Fibroblast of lung (primary cell): ENCODE data around the gene XPO5. TPM values are rescaled to one million over a fixed set of nuclear protein-coding genes. Genes with fewer than 3 reads are reported as not detected.
A peak's percentile ranks its signal among the peaks of the same experiment; 100 is the strongest.

ENCODE experiments used
- DNase-seq, 2 donors: peaks; one replicate each; pipeline versions ENCODE4 v3.0.0 to v3.0.0-alpha.2; 2010; ENCODE audit warnings: low read depth in 2 of 2
- H2AFZ ChIP-seq: 2 replicates; pipeline ENCODE4 v1.5.1; 2012; ENCODE audit warnings: low read length, control low read depth, inconsistent platforms
- H3K27ac ChIP-seq: 2 replicates; pipeline ENCODE4 v1.5.1; 2011; ENCODE audit warnings: low read length, control low read depth; ENCODE audit not compliant: insufficient read depth
- H3K27me3 ChIP-seq: 2 replicates; pipeline ENCODE4 v1.5.1; 2011; ENCODE audit warnings: mild to moderate bottlenecking, low read length; ENCODE audit not compliant: control insufficient read depth, insufficient read depth
- H3K36me3 ChIP-seq: 2 replicates; pipeline ENCODE4 v1.5.1; 2011; ENCODE audit warnings: low read length; ENCODE audit not compliant: control insufficient read depth, insufficient read depth
- H3K4me1 ChIP-seq: 2 replicates; pipeline ENCODE4 v1.5.1; 2011; ENCODE audit warnings: low read length; ENCODE audit not compliant: control insufficient read depth, insufficient read depth; ENCODE audit errors: extremely low read depth
- H3K4me2 ChIP-seq: 2 replicates; pipeline ENCODE4 v1.5.1; 2011; ENCODE audit warnings: low read length, control low read depth; ENCODE audit not compliant: insufficient read depth; ENCODE audit errors: extremely low read depth
- H3K4me3 ChIP-seq, 4 experiments: fragments of 200-600 bp in 1 of 4; sonication (generic) in 1 of 4; replicated peaks in 1 of 4; 2 replicates each; pipeline ENCODE4 v1.5.1; 2011 to 2016; ENCODE audit warnings: low read length in 4 of 4, low read depth in 3 of 4, mild to moderate bottlenecking in 3 of 4, control low read depth in 2 of 4, inconsistent platforms in 1 of 4, mixed read lengths in 1 of 4; ENCODE audit not compliant: insufficient read depth in 1 of 4; ENCODE audit errors: control extremely low read depth in 1 of 4
- H3K79me2 ChIP-seq: 2 replicates; pipeline ENCODE4 v1.5.1; 2012; ENCODE audit warnings: mild to moderate bottlenecking, low read length, inconsistent platforms; ENCODE audit not compliant: control insufficient read depth, insufficient read depth
- H3K9ac ChIP-seq: 2 replicates; pipeline ENCODE4 v1.5.1; 2011; ENCODE audit warnings: mild to moderate bottlenecking, low read length, control low read depth; ENCODE audit not compliant: insufficient read depth
- H3K9me3 ChIP-seq: 2 replicates; pipeline ENCODE4 v1.5.1; 2012; ENCODE audit warnings: low read depth, low read length; ENCODE audit not compliant: control insufficient read depth, insufficient read depth
- H4K20me1 ChIP-seq: 2 replicates; pipeline ENCODE4 v1.5.1; 2011; ENCODE audit warnings: low read length; ENCODE audit not compliant: control insufficient read depth, insufficient read depth; ENCODE audit errors: extremely low read depth
- EZH2 ChIP-seq: IDR thresholded peaks from 2 replicates; pipeline ENCODE4 v1.5.1; 2012; ENCODE audit warnings: low read length, control low read depth, mild to moderate bottlenecking; ENCODE audit errors: missing control alignments
- polyA plus RNA-seq, 2 donors: library from polyadenylated mRNA; depleted of rRNA in 1 of 2; stranded (reverse) in 1 of 2; unstranded in 1 of 2; fragments of >200 nt; gene quantifications; 2 replicates each; pipeline ENCODE4 v1.2.1, GENCODE V29; 2011 to 2012; ENCODE audit warnings: missing spikeins in 1 of 2
- total RNA-seq: library from RNA; depleted of rRNA; stranded (reverse); fragments of >200 nt; gene quantifications from 2 replicates; pipeline ENCODE4 v1.2.1, GENCODE V29; 2014
- TF ChIP-seq, protein P1 (sequence below), 2 donors: IDR thresholded peaks in 1 of 2; conservative IDR thresholded peaks in 1 of 2; 1 replicate in 1 of 2; 2 replicates in 1 of 2; pipeline ENCODE4 v1.5.1; 2011 to 2012; ENCODE audit warnings: low read length in 2 of 2, control low read depth in 1 of 2, inconsistent platforms in 1 of 2, low read depth in 1 of 2, mild to moderate bottlenecking in 1 of 2

The XPO5 gene
- total and polyA plus RNA-seq, 2 donors (not counting 1 experiment from before 2014, with no cell fraction given) = 20.5 to 21.7 TPM

DNA sequence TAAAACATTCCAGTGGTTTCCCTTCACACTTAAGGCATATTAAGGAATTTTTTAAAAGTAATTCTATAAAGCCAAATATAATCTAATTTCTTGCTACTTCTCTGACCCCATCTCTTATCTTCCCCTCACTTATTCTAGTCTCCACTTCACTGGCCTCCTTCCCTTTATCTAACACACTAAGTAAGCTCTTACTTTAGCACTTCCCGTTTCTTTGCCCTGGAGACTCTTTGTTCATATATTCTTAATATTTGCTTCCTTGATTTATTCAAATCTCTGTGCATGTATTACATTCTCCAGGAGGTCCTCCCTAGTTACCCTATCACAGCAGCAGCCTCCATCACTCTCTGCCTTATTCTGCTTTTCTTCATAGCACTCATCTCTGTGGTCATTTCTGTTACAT, 33.0 kb upstream of the XPO5 start:
- Histone ChIP-seq H4K20me1 (no peaks in the 10 kb centered on the region), H3K9me3 (no peaks in the 10 kb centered on the region), H3K4me2 (no peak overlapping the region), H3K4me3 (no peak overlapping the region), H2AFZ (no peak overlapping the region), H3K4me1 (no peaks in the 10 kb centered on the region), H3K9ac (no peak overlapping the region), H3K36me3 (peaks cover 3% of the 10 kb centered on the region), H3K27me3 (no peaks in the 10 kb centered on the region), H3K27ac (no peak overlapping the region), H3K79me2 (no peaks in the 10 kb centered on the region)
- no peak for DNase-seq
- TF ChIP-seq EZH2 = no peak
- TF ChIP-seq, protein P1, sequence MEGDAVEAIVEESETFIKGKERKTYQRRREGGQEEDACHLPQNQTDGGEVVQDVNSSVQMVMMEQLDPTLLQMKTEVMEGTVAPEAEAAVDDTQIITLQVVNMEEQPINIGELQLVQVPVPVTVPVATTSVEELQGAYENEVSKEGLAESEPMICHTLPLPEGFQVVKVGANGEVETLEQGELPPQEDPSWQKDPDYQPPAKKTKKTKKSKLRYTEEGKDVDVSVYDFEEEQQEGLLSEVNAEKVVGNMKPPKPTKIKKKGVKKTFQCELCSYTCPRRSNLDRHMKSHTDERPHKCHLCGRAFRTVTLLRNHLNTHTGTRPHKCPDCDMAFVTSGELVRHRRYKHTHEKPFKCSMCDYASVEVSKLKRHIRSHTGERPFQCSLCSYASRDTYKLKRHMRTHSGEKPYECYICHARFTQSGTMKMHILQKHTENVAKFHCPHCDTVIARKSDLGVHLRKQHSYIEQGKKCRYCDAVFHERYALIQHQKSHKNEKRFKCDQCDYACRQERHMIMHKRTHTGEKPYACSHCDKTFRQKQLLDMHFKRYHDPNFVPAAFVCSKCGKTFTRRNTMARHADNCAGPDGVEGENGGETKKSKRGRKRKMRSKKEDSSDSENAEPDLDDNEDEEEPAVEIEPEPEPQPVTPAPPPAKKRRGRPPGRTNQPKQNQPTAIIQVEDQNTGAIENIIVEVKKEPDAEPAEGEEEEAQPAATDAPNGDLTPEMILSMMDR (conservative IDR thresholded peaks at IDR 0.05 in 1 of 2, IDR thresholded peaks at IDR 0.05 in 1 of 2; ENCODE audit: low read depth in 1 of 2, low read length in 2 of 2) = no peak

DNA sequence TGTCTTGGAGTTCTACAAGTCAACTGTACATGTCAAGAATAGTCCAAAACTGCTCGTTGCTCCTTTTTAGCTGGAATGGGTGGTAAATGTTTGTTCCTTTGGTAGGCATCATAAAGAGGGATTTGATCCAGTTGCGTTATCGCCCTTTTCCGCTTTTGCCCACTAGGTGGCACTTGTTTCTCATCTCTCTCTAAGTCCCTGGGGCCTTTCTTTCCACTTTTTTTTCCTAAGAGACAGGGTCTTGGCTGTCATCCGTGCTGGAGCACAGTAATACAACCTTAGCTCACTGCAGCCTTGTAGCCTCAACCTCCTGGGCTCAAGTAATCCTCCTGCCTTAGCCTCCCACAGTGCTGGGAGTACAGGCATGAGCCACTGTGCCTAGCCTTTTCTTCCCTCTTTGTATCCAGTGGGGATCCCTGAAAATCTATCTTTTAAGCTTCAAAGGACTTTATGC, 32.5 kb upstream of the XPO5 start:
- no peak overlapping the region for H3K4me3 ChIP-seq

DNA sequence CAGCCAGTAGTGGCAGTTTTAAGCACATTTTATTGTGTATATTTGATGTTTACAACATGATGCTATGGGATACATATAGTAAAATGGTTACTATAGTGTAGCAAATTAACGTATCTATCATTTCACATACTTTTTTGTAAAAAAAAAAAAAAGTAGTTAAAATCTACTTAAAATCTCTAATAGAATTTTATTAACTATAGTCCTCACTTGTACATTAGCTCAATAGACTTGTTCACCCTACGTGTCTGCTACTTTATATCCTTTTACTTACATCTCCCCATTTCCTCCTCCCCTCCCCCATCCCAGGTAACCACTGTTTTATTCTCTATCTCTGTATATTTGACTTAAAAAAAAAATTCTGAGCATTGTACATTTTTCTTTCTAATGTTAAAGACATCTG, 30.2 kb upstream of the XPO5 start:
- Histone ChIP-seq H3K27ac (no peak overlapping the region), H3K4me3 (no peak overlapping the region), H3K9ac (no peak overlapping the region), H3K27me3 (no peaks in the 10 kb centered on the region), H4K20me1 (no peaks in the 10 kb centered on the region), H3K9me3 (no peaks in the 10 kb centered on the region), H3K36me3 (peaks cover 3% of the 10 kb centered on the region), H2AFZ (no peak overlapping the region), H3K79me2 (no peaks in the 10 kb centered on the region), H3K4me1 (no peaks in the 10 kb centered on the region), H3K4me2 (no peak overlapping the region)
- DNase-seq = no peak
- no peak for TF ChIP-seq EZH2
- TF ChIP-seq, protein P1 (conservative IDR thresholded peaks at IDR 0.05 in 1 of 2, IDR thresholded peaks at IDR 0.05 in 1 of 2; ENCODE audit: low read depth in 1 of 2, low read length in 2 of 2) = no peak

More for the DNA sequence above, 32.5 kb upstream of the XPO5 start:
- H3K4me2 ChIP-seq = no peak overlapping the region
- peaks cover 3% of the 10 kb centered on the region for H3K36me3 ChIP-seq
- H4K20me1 ChIP-seq = no peaks in the 10 kb centered on the region
- no peak for TF ChIP-seq EZH2
- TF ChIP-seq, protein P1 (conservative IDR thresholded peaks at IDR 0.05 in 1 of 2, IDR thresholded peaks at IDR 0.05 in 1 of 2; ENCODE audit: low read depth in 1 of 2, low read length in 2 of 2) = peak; percentile 82 to 95
- no peak overlapping the region for H3K9ac ChIP-seq
- no peaks in the 10 kb centered on the region for H3K9me3 ChIP-seq
- no peak overlapping the region for H2AFZ ChIP-seq
- no peaks in the 10 kb centered on the region for H3K79me2 ChIP-seq
- peak; percentile 70 to 93 for DNase-seq
- no peaks in the 10 kb centered on the region for H3K4me1 ChIP-seq
- no peaks in the 10 kb centered on the region for H3K27me3 ChIP-seq
- no peak overlapping the region for H3K27ac ChIP-seq
